ENCODE data around the gene NEURL1.

The NEURL1 gene

DNA sequence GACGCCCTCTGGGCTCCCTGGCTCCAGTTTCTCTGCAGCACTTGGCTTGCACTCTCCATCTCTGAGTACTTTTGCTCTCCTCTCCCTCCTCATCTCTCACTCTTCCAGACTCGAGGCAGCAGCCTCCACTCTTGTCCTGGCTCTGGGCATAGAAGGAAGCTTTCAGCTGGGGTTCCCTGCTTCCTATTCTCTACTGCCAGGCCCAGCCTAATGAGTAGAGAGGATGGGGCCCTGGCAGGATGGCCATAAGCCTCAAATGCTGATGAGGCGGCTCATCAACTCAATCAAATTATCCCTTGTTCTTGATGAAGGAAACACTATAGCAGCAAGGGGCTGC lies 55.8 kb downstream of the NEURL1 start:
- Mint-ChIP-seq H3K36me3 (ENCODE audit: low read depth) (no peaks in the 10 kb centered on the region), H3K4me1 (peaks cover 9% of the 10 kb centered on the region), H3K27me3 (peaks cover 5% of the 10 kb centered on the region), H3K9me3 (no peaks in the 10 kb centered on the region), H3K4me3 (no peak overlapping the region), H3K27ac (no peak overlapping the region)
- DNase-seq (no peak), ATAC-seq (no peak)

GRCh38 chr10:103550229-103550628 lies 56.7 kb downstream of the NEURL1 start:
- Mint-ChIP-seq H3K9me3 (no peaks in the 10 kb centered on the region), H3K4me1 (peaks cover 15% of the 10 kb centered on the region), H3K4me3 (no peak overlapping the region), H3K36me3 (ENCODE audit: low read depth) (no peaks in the 10 kb centered on the region), H3K27me3 (peaks cover 11% of the 10 kb centered on the region), H3K27ac (no peak overlapping the region)
- DNase-seq (no peak), ATAC-seq (no peak)

- Mint-ChIP-seq H3K36me3 (ENCODE audit: low read depth) (no peaks in the 10 kb centered on the region), H3K9me3 (no peaks in the 10 kb centered on the region), H3K27ac (no peak overlapping the region), H3K4me1 (peaks cover 15% of the 10 kb centered on the region), H3K27me3 (peaks cover 24% of the 10 kb centered on the region), H3K4me3 (no peak overlapping the region)
- ATAC-seq: no peak
- no peak for DNase-seq
These were observed 58.4 kb downstream of the NEURL1 start for GRCh38 chr10:103551619-103552602.

DNA sequence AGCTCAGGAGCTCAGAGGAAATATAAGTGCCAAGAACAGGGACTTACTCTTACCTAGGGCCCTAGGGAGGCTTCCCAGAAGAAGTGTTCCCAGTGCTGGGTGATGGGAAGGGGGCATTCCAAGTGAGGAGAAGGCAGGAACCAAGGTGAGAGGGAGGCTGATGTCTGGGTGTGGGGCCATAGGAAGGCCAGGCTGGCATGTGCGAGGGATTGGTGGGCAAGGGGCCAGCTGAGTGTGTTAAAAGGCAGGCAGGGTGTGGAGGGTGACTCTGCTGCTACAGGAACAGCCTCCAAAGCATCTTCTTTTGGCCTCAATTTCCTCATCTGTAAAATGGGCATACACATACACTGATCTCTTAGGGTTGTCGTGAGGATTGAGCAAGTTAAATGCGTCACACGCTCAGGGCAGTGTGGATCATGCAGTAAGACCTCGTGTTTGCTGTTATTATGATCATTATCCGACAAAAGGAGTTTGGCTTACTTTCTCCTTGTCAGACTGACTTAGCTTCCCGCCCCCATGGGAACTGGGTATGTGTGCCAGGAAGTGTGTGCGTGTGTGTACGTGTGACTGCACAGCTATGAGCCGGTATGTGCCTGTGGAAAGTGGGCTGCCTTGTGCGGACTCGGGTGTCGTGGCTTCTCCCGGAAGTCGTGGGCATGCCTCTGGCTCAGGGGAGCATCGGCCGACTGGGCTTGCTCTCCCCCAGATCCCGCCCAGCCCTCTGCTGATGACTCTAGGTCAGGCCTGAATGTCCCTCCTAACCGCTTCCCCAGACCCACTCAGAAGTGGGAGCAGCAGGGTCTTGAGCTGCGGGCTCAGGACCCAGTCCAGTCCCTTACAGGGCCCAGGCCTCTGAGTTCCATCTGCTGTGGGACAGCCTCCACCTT lies 59.6 kb downstream of the NEURL1 start:
- H3K27me3 Mint-ChIP-seq: peaks cover 25% of the 10 kb centered on the region
- no peak overlapping the region for H3K27ac Mint-ChIP-seq
- H3K4me1 Mint-ChIP-seq: peaks cover 15% of the 10 kb centered on the region
- no peaks in the 10 kb centered on the region for H3K36me3 Mint-ChIP-seq (ENCODE audit: low read depth)
- ATAC-seq (no peak), DNase-seq (no peak)
- no peaks in the 10 kb centered on the region for H3K9me3 Mint-ChIP-seq
- no peak overlapping the region for H3K4me3 Mint-ChIP-seq

DNA sequence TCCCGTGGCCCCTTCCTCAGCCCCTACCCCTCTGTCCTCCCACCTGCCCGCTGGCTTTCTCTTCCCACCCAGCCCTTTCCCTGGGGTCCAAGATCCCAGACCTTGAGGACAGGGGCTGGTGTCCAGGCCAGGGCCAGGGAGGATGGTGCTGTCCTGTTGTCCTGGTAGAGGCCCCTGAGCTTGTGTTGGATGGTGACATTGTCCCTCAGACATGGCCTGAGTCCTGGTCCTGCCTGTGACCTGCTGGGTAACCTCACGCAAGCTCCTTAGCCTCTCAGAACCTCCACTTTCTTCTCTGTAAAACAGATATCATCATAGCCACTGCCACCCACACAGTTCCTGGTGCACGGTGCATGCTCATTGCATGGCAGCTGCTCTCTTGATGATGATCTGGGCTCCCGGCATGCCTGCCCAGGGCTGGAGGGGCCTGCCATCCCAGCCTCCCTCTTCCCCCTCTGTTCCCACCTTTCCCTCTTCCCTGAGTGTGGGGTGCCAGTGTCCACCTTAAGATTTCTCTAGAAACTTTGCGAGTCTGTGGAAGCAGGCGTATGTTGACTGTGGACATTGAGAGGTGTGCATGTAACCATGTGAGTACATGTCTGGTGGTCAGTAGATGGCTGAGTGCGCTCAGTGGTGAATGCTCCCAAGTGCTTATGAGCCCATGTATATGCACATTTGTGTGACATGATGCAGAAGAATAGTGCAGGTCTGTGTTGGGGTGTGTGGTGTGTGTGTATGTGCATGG lies 60.4 kb downstream of the NEURL1 start:
- ATAC-seq (peak; percentile 74), DNase-seq (peak; percentile 35)
- Mint-ChIP-seq H3K27me3 (peaks cover 31% of the 10 kb centered on the region), H3K27ac (peak overlapping the region; percentile 57), H3K4me1 (peaks cover 15% of the 10 kb centered on the region), H3K9me3 (no peaks in the 10 kb centered on the region), H3K4me3 (no peak overlapping the region), H3K36me3 (ENCODE audit: low read depth) (no peaks in the 10 kb centered on the region)

GRCh38 chr10:103554488-103555324 lies 61.2 kb downstream of the NEURL1 start:
- Mint-ChIP-seq H3K4me3 (peak overlapping the region; percentile 54), H3K9me3 (no peaks in the 10 kb centered on the region), H3K4me1 (peaks cover 15% of the 10 kb centered on the region), H3K27ac (no peak overlapping the region), H3K36me3 (ENCODE audit: low read depth) (no peaks in the 10 kb centered on the region), H3K27me3 (peaks cover 32% of the 10 kb centered on the region)
- ATAC-seq (peak; percentile 26), DNase-seq (peak; percentile 22)

DNA sequence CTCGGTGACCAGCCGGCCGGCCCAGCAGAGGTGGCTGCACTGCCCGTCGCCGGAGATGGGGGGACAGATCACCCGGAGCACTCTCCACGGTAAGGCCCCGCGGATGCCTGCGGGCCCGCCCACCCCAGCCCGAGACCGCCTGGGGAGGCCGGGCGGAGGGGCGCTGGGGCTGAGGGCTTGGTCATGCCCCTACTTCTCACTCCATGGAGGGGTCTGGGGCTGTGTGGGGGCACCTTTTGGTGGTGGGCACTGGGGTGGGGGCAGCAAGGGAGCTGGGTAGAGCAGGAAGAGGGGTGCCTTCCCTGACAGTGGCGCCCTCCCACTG lies 61.8 kb downstream of the NEURL1 start:
- Mint-ChIP-seq H3K27ac (no peak overlapping the region), H3K27me3 (peaks cover 37% of the 10 kb centered on the region), H3K4me1 (peaks cover 15% of the 10 kb centered on the region), H3K36me3 (ENCODE audit: low read depth) (no peaks in the 10 kb centered on the region), H3K9me3 (no peaks in the 10 kb centered on the region), H3K4me3 (peak overlapping the region; percentile 26)
- DNase-seq (no peak), ATAC-seq (no peak)

DNA sequence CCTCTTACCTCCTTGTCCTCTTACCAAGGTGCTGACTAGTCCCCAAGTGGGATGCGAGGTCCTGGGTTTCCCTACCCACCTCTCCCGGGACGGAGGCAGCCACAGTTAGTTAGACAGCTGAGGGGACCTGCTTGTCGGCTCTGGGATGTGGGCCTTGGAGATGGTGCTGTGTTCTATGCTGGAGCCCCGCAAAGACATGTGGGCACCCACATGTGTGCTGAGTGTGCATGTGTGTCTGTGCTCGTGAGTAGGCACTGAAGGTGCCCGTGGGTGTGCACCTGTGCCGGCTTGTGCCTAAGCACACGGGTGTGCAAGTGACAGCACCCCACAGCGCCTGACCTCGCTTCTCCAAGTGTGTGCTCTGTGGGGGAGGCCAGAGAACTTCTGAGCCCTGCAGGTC lies 62.2 kb downstream of the NEURL1 start:
- Mint-ChIP-seq H3K4me3 (peak overlapping the region; percentile 26), H3K9me3 (no peaks in the 10 kb centered on the region), H3K4me1 (peaks cover 15% of the 10 kb centered on the region), H3K27me3 (peaks cover 39% of the 10 kb centered on the region), H3K27ac (no peak overlapping the region), H3K36me3 (ENCODE audit: low read depth) (no peaks in the 10 kb centered on the region)
- DNase-seq (no peak), ATAC-seq (no peak)

DNA sequence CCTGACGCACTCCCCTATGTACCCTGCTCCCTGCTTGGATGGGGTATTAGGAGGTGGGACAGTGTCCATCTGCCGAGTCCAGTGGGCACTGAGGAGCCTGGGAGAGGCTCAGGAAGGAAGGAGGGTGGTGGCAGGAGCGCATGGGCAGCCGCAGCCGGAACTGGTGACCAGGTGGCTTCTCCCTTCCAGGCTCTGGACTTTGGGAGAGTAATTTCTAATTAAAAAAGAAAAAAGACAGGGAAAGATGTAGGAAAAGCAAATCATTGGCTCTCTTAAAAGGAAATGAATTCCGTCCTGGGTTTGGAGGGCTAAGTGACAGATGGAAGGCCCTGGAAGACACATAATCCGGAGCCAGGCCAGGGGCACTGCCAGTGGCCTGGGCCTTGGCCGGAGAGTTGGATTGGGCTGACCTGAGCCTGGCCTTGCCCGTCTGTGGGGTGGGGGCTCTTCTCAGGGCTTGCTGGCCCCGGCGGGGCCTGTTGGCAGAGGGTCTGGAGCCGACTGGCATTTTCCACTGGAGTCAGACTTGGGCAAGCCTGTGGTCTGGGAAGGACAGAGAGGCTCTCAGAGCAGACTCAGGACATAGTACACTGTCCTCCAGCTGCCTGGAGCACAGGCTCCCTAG lies 63.0 kb downstream of the NEURL1 start:
- H3K27me3 Mint-ChIP-seq: peaks cover 39% of the 10 kb centered on the region
- no peaks in the 10 kb centered on the region for H3K36me3 Mint-ChIP-seq (ENCODE audit: low read depth)
- H3K27ac Mint-ChIP-seq: no peak overlapping the region
- H3K4me3 Mint-ChIP-seq: no peak overlapping the region
- peaks cover 15% of the 10 kb centered on the region for H3K4me1 Mint-ChIP-seq
- ATAC-seq (no peak), DNase-seq (no peak)
- no peaks in the 10 kb centered on the region for H3K9me3 Mint-ChIP-seq

DNA sequence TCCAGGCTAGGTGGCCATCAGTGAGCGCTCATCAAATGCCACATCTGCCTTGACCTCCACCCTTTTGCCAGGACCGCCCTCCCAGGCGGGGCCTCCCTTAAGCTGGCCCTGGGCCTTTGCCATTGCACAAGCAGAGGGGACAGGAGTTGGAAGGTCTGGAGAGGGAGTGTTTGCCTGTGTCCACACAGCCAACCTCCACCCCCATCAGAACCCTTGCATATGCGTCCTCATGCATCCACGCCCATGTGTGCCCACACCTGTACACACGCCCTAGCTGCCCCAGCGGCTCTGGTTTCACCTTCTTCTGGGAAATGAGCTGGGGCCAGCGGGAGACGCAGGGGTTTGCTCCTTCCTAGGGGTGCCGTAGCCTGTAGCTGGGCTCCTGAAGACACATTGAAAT lies 64.0 kb downstream of the NEURL1 start:
- no peak for DNase-seq
- ATAC-seq: no peak
- no peaks in the 10 kb centered on the region for H3K36me3 Mint-ChIP-seq (ENCODE audit: low read depth)
- H3K27me3 Mint-ChIP-seq: peaks cover 39% of the 10 kb centered on the region
- no peak overlapping the region for H3K27ac Mint-ChIP-seq
- no peaks in the 10 kb centered on the region for H3K9me3 Mint-ChIP-seq
- H3K4me1 Mint-ChIP-seq: peaks cover 15% of the 10 kb centered on the region
- no peak overlapping the region for H3K4me3 Mint-ChIP-seq

GRCh38 chr10:103558911-103559310 lies 65.4 kb downstream of the NEURL1 start:
- Mint-ChIP-seq H3K27ac (no peak overlapping the region), H3K27me3 (peaks cover 39% of the 10 kb centered on the region)

GRCh38 chr10:103559776-103560175 lies 66.3 kb downstream of the NEURL1 start:
- no peak for ATAC-seq
- no peak overlapping the region for H3K27ac Mint-ChIP-seq
- H3K4me1 Mint-ChIP-seq: peaks cover 1% of the 10 kb centered on the region
- H3K36me3 Mint-ChIP-seq (ENCODE audit: low read depth): no peaks in the 10 kb centered on the region
- no peak overlapping the region for H3K4me3 Mint-ChIP-seq
- H3K27me3 Mint-ChIP-seq: peaks cover 32% of the 10 kb centered on the region
- DNase-seq: no peak
- H3K9me3 Mint-ChIP-seq: no peaks in the 10 kb centered on the region

More at GRCh38 chr10:103558911-103559310, 65.4 kb downstream of the NEURL1 start:
- H3K4me3 Mint-ChIP-seq: no peak overlapping the region
- H3K4me1 Mint-ChIP-seq: peaks cover 10% of the 10 kb centered on the region
- ATAC-seq (no peak), DNase-seq (no peak)
- no peaks in the 10 kb centered on the region for H3K36me3 Mint-ChIP-seq (ENCODE audit: low read depth)
- H3K9me3 Mint-ChIP-seq: no peaks in the 10 kb centered on the region

GRCh38 chr10:103560886-103561285 lies 67.4 kb downstream of the NEURL1 start:
- DNase-seq (no peak), ATAC-seq (no peak)
- Mint-ChIP-seq H3K36me3 (ENCODE audit: low read depth) (no peaks in the 10 kb centered on the region), H3K9me3 (no peaks in the 10 kb centered on the region), H3K27me3 (peaks cover 26% of the 10 kb centered on the region), H3K27ac (no peak overlapping the region), H3K4me3 (no peak overlapping the region), H3K4me1 (no peaks in the 10 kb centered on the region)

Measured in activated naive CD8-positive, alpha-beta T cell treated with anti-CD3 and anti-CD28 coated beads, Interleukin-2, amount 50 U/mL, for 24 hours (primary cell).